AG04449 (cell line): ENCODE results near the gene CCDC34.
A peak's percentile ranks its signal among the peaks of the same experiment; 100 is the strongest.

Source experiments
- CTCF ChIA-PET: fragments of 350-600 bp; formaldehyde crosslinking; extraction: SDS; loops from one replicate; lab custom pipeline; 2021; ENCODE audit warnings: antibody characterized with exemption; lab: Yijun Ruan, JAX
- POLR2A ChIA-PET: fragments of 400-600, 350-600 bp; formaldehyde crosslinking; extraction: SDS; loops from one replicate; lab custom pipeline; 2020; ENCODE audit warnings: antibody characterized with exemption, inconsistent platforms; lab: Yijun Ruan, JAX
- DNase-seq: peaks from one replicate; pipeline ENCODE4 v3.0.0-alpha.2; 2010; ENCODE audit warnings: low read depth, low spot score
- H3K4me3 ChIP-seq: 2 replicates; pipeline ENCODE4 v1.5.1; 2011; ENCODE audit warnings: low read depth, mild to moderate bottlenecking, control low read depth, low read length
- TF ChIP-seq, protein P1 (sequence below): IDR thresholded peaks from one replicate; pipeline ENCODE4 v1.5.1; 2011; ENCODE audit warnings: mild to moderate bottlenecking, moderate library complexity, low read length, control low read depth, inconsistent platforms; ENCODE audit not compliant: insufficient read depth; ENCODE audit errors: missing control alignments

Gene CCDC34

DNA sequence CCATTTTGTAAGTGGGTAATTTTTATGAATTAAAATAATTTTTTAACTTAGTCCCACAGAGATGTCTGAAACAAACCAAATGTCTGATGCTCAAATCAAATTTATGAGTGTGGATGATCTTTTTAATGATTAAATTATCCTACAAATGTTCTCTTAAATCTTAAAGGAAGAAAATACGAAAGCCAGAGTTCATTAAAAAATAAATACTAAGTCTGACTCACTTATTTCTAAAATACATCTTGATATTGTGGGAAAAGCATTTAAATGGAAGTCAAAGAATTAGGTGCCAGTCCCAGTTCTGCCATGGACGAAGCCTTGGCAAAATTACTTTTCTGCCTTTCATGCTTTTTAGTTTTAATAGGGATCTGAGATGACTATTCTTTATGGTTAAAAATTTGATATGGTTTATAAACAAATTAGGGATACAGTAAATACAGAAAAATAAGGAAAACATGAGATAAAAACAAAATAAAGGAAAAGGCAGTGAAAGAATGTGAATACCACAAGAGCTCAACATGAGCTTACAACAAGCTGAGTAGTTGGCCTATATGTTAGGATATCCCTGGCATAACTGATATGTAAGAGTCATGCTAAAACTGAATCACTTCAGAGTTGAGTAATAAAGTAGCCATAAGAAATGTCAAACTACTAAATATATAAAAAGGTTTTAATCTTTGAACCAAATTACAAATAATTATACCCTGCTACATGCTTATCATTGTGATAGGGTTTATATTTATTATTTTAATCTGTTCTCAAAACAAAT, 9.2 kb downstream of the CCDC34 start:
- CTCF ChIA-PET, result no interaction called here

GRCh38 chr11:27352781-27353180, 10.2 kb downstream of the CCDC34 start:
- no peak for DNase-seq
- TF ChIP-seq, protein P1, sequence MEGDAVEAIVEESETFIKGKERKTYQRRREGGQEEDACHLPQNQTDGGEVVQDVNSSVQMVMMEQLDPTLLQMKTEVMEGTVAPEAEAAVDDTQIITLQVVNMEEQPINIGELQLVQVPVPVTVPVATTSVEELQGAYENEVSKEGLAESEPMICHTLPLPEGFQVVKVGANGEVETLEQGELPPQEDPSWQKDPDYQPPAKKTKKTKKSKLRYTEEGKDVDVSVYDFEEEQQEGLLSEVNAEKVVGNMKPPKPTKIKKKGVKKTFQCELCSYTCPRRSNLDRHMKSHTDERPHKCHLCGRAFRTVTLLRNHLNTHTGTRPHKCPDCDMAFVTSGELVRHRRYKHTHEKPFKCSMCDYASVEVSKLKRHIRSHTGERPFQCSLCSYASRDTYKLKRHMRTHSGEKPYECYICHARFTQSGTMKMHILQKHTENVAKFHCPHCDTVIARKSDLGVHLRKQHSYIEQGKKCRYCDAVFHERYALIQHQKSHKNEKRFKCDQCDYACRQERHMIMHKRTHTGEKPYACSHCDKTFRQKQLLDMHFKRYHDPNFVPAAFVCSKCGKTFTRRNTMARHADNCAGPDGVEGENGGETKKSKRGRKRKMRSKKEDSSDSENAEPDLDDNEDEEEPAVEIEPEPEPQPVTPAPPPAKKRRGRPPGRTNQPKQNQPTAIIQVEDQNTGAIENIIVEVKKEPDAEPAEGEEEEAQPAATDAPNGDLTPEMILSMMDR, result no peak
- ChIA-PET POLR2A (no interaction called here), CTCF (no interaction called here)
- no peak overlapping the region for H3K4me3 ChIP-seq

More for the DNA sequence above, 9.2 kb downstream of the CCDC34 start:
- POLR2A ChIA-PET, result no interaction called here
- DNase-seq, result peak; percentile 54
- TF ChIP-seq, protein P1, result no peak
- H3K4me3 ChIP-seq, result no peak overlapping the region

GRCh38 chr11:27350511-27350910, 12.5 kb downstream of the CCDC34 start:
- POLR2A ChIA-PET, result no interaction called here
- DNase-seq, result peak; percentile 21
- TF ChIP-seq, protein P1, result no peak
- H3K4me3 ChIP-seq, result no peak overlapping the region
- CTCF ChIA-PET, result interaction anchor here (1.4 kb wide), 1 partner anchor 148 kb away, joined by 4 read pairs; no protein-coding TSS in a partner anchor

- TF ChIP-seq, protein P1, result no peak
- H3K4me3 ChIP-seq, result no peak overlapping the region
- ChIA-PET POLR2A (no interaction called here), CTCF (interaction anchor here (1.4 kb wide), 1 partner anchor 149 kb away, joined by 4 read pairs; no protein-coding TSS in a partner anchor)
- no peak for DNase-seq
Observed at GRCh38 chr11:27349919-27350318, 13.1 kb downstream of the CCDC34 start.

DNA sequence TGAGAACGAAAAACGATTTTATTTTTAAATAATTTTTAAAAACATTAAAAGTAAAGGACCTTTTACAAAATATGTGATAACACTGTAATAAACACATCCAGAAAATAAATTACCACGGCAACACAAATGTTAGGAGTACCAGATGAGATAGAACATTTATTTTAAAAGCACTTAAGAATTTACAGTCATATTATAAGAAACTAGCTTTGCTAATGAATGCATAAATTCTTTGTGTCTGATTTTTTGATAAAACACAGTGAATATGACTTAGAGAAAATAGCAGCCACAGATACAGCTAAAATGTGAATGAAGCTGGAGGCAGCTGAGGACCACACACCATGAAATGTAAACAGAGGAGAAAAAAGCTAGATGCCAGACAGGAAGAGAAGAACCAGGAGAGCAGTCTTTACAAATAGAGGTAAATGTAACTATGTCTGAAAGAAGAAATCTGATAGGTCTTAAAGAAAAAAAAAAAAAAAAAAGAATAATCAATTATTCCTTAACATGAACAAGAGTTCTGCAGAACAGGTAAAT, 14.6 kb downstream of the CCDC34 start:
- POLR2A ChIA-PET, result no interaction called here
- CTCF ChIA-PET, result interaction anchor here (0.9 to 1.3 kb wide), 3 partner anchors 96 to 189 kb away, joined by 3 to 5 read pairs (median 4); no protein-coding TSS in a partner anchor
- TF ChIP-seq, protein P1, result no peak
- H3K4me3 ChIP-seq, result no peak overlapping the region
- no peak for DNase-seq

GRCh38 chr11:27347359-27348339, 15.4 kb downstream of the CCDC34 start:
- ChIA-PET POLR2A (no interaction called here), CTCF (interaction anchor here (0.9 to 1.3 kb wide), 3 partner anchors 97 to 189 kb away, joined by 3 to 5 read pairs (median 4); no protein-coding TSS in a partner anchor)
- H3K4me3 ChIP-seq, result no peak overlapping the region
- DNase-seq, result no peak
- TF ChIP-seq, protein P1, result no peak
